ENCODE data around the gene CDH23. TPM values are rescaled to one million over a fixed set of nuclear protein-coding genes. Genes with fewer than 3 reads are reported as not detected.

The CDH23 gene
- total RNA-seq, 1 experiment from 2014 or later, result 7.8 TPM

- intact Hi-C loops (cut with micrococcal nuclease; ENCODE audit: unreplicated experiment), result no loop called here
- ChIA-PET CTCF (no interaction called here), POLR2A (ENCODE audit: unreplicated experiment) (no interaction called here)
Measured at GRCh38 chr10:71790749-71791440, 394.2 kb downstream of the CDH23 start.

GRCh38 chr10:71795248-71795647 is 398.5 kb downstream of the CDH23 start:
- Histone ChIP-seq H3K36me3 (ENCODE audit: low read depth) (no peaks in the 10 kb centered on the region), H3K27me3 (ENCODE audit: insufficient read depth, low read depth) (peaks cover 45% of the 10 kb centered on the region), H3K9me3 (ENCODE audit: insufficient read depth, low read depth) (no peaks in the 10 kb centered on the region), H3K4me3 (no peak overlapping the region), H2AFZ (no peak overlapping the region), H3K4me2 (no peak overlapping the region), H3K4me1 (replicated peaks; ENCODE audit: insufficient read depth) (no peaks in the 10 kb centered on the region), H3K9me2 (ENCODE audit: insufficient read depth) (no peaks in the 10 kb centered on the region), H3F3A (ENCODE audit: insufficient read depth, low read depth) (no peaks in the 10 kb centered on the region), H3K27ac (no peak overlapping the region), H3K79me2 (ENCODE audit: low read depth) (no peaks in the 10 kb centered on the region), H4K20me1 (ENCODE audit: insufficient read depth) (no peaks in the 10 kb centered on the region; the same call in 1 of the 2 replicates)
- POLR2A ChIA-PET (ENCODE audit: unreplicated experiment), result interaction anchor here (0.7 kb wide), 1 partner anchor 176 kb away, joined by 4 read pairs; no protein-coding TSS in a partner anchor
- CTCF ChIA-PET, result no interaction called here
- peak in 1 of 2 experiments; percentile 33 for DNase-seq
- TF ChIP-seq CTCF (conservative IDR thresholded peaks at IDR 0.05), result no peak
- no TSS peak for BruUV-seq (replicated peaks)
- intact Hi-C loops (cut with micrococcal nuclease; ENCODE audit: unreplicated experiment), result no loop called here

More at GRCh38 chr10:71790749-71791440, 394.2 kb downstream of the CDH23 start:
- Histone ChIP-seq H3F3A (ENCODE audit: insufficient read depth, low read depth) (no peaks in the 10 kb centered on the region), H3K79me2 (ENCODE audit: low read depth) (no peaks in the 10 kb centered on the region), H3K27ac (no peak overlapping the region), H3K36me3 (ENCODE audit: low read depth) (no peaks in the 10 kb centered on the region), H2AFZ (no peak overlapping the region), H3K4me3 (no peak overlapping the region), H3K9me3 (ENCODE audit: insufficient read depth, low read depth) (no peaks in the 10 kb centered on the region), H3K4me2 (no peak overlapping the region), H4K20me1 (ENCODE audit: insufficient read depth) (no peaks in the 10 kb centered on the region; the same call in 1 of the 2 replicates), H3K4me1 (replicated peaks; ENCODE audit: insufficient read depth) (no peaks in the 10 kb centered on the region), H3K27me3 (ENCODE audit: insufficient read depth, low read depth) (peaks cover 37% of the 10 kb centered on the region), H3K9me2 (ENCODE audit: insufficient read depth) (no peaks in the 10 kb centered on the region)
- BruUV-seq (replicated peaks), result no TSS peak
- no peak for DNase-seq
- no peak for TF ChIP-seq CTCF (conservative IDR thresholded peaks at IDR 0.05)
- no peak for TF ChIP-seq EZH2 (IDR thresholded peaks at IDR 0.05; ENCODE audit: low read depth)

GRCh38 chr10:71796749-71797405 is 400.2 kb downstream of the CDH23 start:
- no peak overlapping the region for H3K4me3 ChIP-seq
- H3K4me2 ChIP-seq, result no peak overlapping the region
- no peak overlapping the region for H3K27ac ChIP-seq
- DNase-seq, result no peak
- CTCF ChIA-PET, result no interaction called here
- POLR2A ChIA-PET (ENCODE audit: unreplicated experiment), result interaction anchor here (0.6 kb wide), 1 partner anchor 232 kb away, joined by 4 read pairs; no protein-coding TSS in a partner anchor
- H3K27me3 ChIP-seq (ENCODE audit: insufficient read depth, low read depth), result peaks cover 44% of the 10 kb centered on the region
- H3F3A ChIP-seq (ENCODE audit: insufficient read depth, low read depth), result no peaks in the 10 kb centered on the region
- H3K4me1 ChIP-seq (replicated peaks; ENCODE audit: insufficient read depth), result no peaks in the 10 kb centered on the region
- no peak overlapping the region for H2AFZ ChIP-seq
- intact Hi-C loops (cut with micrococcal nuclease; ENCODE audit: unreplicated experiment), result no loop called here
- TF ChIP-seq CTCF (conservative IDR thresholded peaks at IDR 0.05), result no peak
- TF ChIP-seq EZH2 (IDR thresholded peaks at IDR 0.05; ENCODE audit: low read depth), result no peak
- H3K9me3 ChIP-seq (ENCODE audit: insufficient read depth, low read depth), result no peaks in the 10 kb centered on the region
- no peaks in the 10 kb centered on the region for H3K79me2 ChIP-seq (ENCODE audit: low read depth)
- no peaks in the 10 kb centered on the region for H3K9me2 ChIP-seq (ENCODE audit: insufficient read depth)
- H4K20me1 ChIP-seq (ENCODE audit: insufficient read depth), result no peaks in the 10 kb centered on the region; the same call in 1 of the 2 replicates
- BruUV-seq (replicated peaks), result no TSS peak
- H3K36me3 ChIP-seq (ENCODE audit: low read depth), result no peaks in the 10 kb centered on the region
